ENCODE data around the gene FMOD. TPM values are rescaled to one million over a fixed set of nuclear protein-coding genes. Genes with fewer than 3 reads are reported as not detected.

Gene FMOD
- total and polyA plus RNA-seq, 2 donors (not counting 1 experiment from before 2014, with no cell fraction given): 3.3 to 9.0 TPM

DNA sequence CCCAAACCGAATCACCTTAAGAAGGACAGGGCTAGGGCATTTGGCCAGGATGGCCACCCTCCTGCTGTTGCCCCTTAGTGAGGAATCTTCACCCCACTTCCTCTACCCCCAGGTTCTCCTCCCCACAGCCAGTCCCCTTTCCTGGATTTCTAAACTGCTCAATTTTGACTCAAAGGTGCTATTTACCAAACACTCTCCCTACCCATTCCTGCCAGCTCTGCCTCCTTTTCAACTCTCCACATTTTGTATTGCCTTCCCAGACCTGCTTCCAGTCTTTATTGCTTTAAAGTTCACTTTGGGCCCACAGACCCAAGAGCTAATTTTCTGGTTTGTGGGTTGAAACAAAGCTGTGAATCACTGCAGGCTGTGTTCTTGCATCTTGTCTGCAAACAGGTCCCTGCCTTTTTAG lies 42.0 kb downstream of the FMOD start:
- H2AFZ ChIP-seq (ENCODE audit: low read length): no peak overlapping the region
- H3K36me3 ChIP-seq (ENCODE audit: control insufficient read depth, insufficient read depth, low read length): no peaks in the 10 kb centered on the region
- H3K27ac ChIP-seq (ENCODE audit: insufficient read depth, low read length): no peak overlapping the region
- peak overlapping the region in 2 of 4 experiments; percentile 11 to 95 for H3K4me3 ChIP-seq (replicated peaks in 1 of 4; ENCODE audit: control extremely low read depth in 1 of 4, insufficient read depth in 1 of 4, low read depth in 3 of 4, low read length in 4 of 4)
- peaks cover 2% of the 10 kb centered on the region for H3K4me1 ChIP-seq (ENCODE audit: control insufficient read depth, extremely low read depth, insufficient read depth, low read length)
- TF ChIP-seq EZH2 (IDR thresholded peaks at IDR 0.05; ENCODE audit: low read length, missing control alignments) (no peak), CTCF (conservative IDR thresholded peaks at IDR 0.05 in 1 of 2, IDR thresholded peaks at IDR 0.05 in 1 of 2; ENCODE audit: low read depth in 1 of 2, low read length in 2 of 2) (no peak)
- DNase-seq (ENCODE audit: low read depth in 2 of 2): no peak
- no peak overlapping the region for H3K9ac ChIP-seq (ENCODE audit: insufficient read depth, low read length)
- no peak overlapping the region for H3K4me2 ChIP-seq (ENCODE audit: extremely low read depth, insufficient read depth, low read length)
- H3K27me3 ChIP-seq (ENCODE audit: control insufficient read depth, insufficient read depth, low read length): no peaks in the 10 kb centered on the region
- no peaks in the 10 kb centered on the region for H3K79me2 ChIP-seq (ENCODE audit: control insufficient read depth, insufficient read depth, low read length)
- H3K9me3 ChIP-seq (ENCODE audit: control insufficient read depth, insufficient read depth, low read depth, low read length): no peaks in the 10 kb centered on the region
- no peaks in the 10 kb centered on the region for H4K20me1 ChIP-seq (ENCODE audit: control insufficient read depth, extremely low read depth, insufficient read depth, low read length)

DNA sequence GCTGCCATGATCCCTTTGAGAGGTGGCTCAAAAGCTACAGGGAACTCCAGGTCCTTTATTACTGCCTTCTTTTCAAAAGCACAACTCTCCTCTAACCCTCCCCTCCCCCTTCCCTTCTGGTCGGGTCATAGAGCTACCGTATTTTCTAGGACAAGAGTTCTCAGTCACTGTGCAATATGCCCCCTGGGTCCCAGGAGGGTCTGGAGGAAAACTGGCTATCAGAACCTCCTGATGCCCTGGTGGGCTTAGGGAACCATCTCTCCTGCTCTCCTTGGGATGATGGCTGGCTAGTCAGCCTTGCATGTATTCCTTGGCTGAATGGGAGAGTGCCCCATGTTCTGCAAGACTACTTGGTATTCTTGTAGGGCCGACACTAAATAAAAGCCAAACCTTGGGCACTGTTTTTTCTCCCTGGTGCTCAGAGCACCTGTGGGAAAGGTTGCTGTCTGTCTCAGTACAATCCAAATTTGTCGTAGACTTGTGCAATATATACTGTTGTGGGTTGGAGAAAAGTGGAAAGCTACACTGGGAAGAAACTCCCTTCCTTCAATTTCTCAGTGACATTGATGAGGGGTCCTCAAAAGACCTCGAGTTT lies 42.5 kb downstream of the FMOD start:
- H3K27me3 ChIP-seq (ENCODE audit: control insufficient read depth, insufficient read depth, low read length): peaks cover under 1% of the 10 kb centered on the region
- H3K4me2 ChIP-seq (ENCODE audit: extremely low read depth, insufficient read depth, low read length): no peak overlapping the region
- no peak overlapping the region for H3K27ac ChIP-seq (ENCODE audit: insufficient read depth, low read length)
- no peaks in the 10 kb centered on the region for H3K9me3 ChIP-seq (ENCODE audit: control insufficient read depth, insufficient read depth, low read depth, low read length)
- DNase-seq (ENCODE audit: low read depth in 2 of 2): no peak
- peaks cover 2% of the 10 kb centered on the region for H3K4me1 ChIP-seq (ENCODE audit: control insufficient read depth, extremely low read depth, insufficient read depth, low read length)
- H3K4me3 ChIP-seq (replicated peaks in 1 of 4; ENCODE audit: control extremely low read depth in 1 of 4, insufficient read depth in 1 of 4, low read depth in 3 of 4, low read length in 4 of 4): peak overlapping the region in 2 of 4 experiments; percentile 49 to 95
- no peak for TF ChIP-seq CTCF (conservative IDR thresholded peaks at IDR 0.05 in 1 of 2, IDR thresholded peaks at IDR 0.05 in 1 of 2; ENCODE audit: low read depth in 1 of 2, low read length in 2 of 2)
- no peak for TF ChIP-seq EZH2 (IDR thresholded peaks at IDR 0.05; ENCODE audit: low read length, missing control alignments)
- H3K36me3 ChIP-seq (ENCODE audit: control insufficient read depth, insufficient read depth, low read length): no peaks in the 10 kb centered on the region
- no peaks in the 10 kb centered on the region for H4K20me1 ChIP-seq (ENCODE audit: control insufficient read depth, extremely low read depth, insufficient read depth, low read length)
- no peak overlapping the region for H3K9ac ChIP-seq (ENCODE audit: insufficient read depth, low read length)
- H2AFZ ChIP-seq (ENCODE audit: low read length): no peak overlapping the region
- no peaks in the 10 kb centered on the region for H3K79me2 ChIP-seq (ENCODE audit: control insufficient read depth, insufficient read depth, low read length)

- H3K79me2 ChIP-seq (ENCODE audit: control insufficient read depth, insufficient read depth, low read length): no peaks in the 10 kb centered on the region
- no peak overlapping the region for H3K4me2 ChIP-seq (ENCODE audit: extremely low read depth, insufficient read depth, low read length)
- DNase-seq (ENCODE audit: low read depth in 2 of 2): no peak
- H2AFZ ChIP-seq (ENCODE audit: low read length): no peak overlapping the region
- H3K4me3 ChIP-seq (replicated peaks in 1 of 4; ENCODE audit: control extremely low read depth in 1 of 4, insufficient read depth in 1 of 4, low read depth in 3 of 4, low read length in 4 of 4): peak overlapping the region in 2 of 4 experiments; percentile 49 to 95
- H3K4me1 ChIP-seq (ENCODE audit: control insufficient read depth, extremely low read depth, insufficient read depth, low read length): peaks cover 2% of the 10 kb centered on the region
- no peak for TF ChIP-seq CTCF (conservative IDR thresholded peaks at IDR 0.05 in 1 of 2, IDR thresholded peaks at IDR 0.05 in 1 of 2; ENCODE audit: low read depth in 1 of 2, low read length in 2 of 2)
- no peak for TF ChIP-seq EZH2 (IDR thresholded peaks at IDR 0.05; ENCODE audit: low read length, missing control alignments)
- no peak overlapping the region for H3K9ac ChIP-seq (ENCODE audit: insufficient read depth, low read length)
- H4K20me1 ChIP-seq (ENCODE audit: control insufficient read depth, extremely low read depth, insufficient read depth, low read length): no peaks in the 10 kb centered on the region
- no peak overlapping the region for H3K27ac ChIP-seq (ENCODE audit: insufficient read depth, low read length)
- peaks cover 2% of the 10 kb centered on the region for H3K27me3 ChIP-seq (ENCODE audit: control insufficient read depth, insufficient read depth, low read length)
- H3K9me3 ChIP-seq (ENCODE audit: control insufficient read depth, insufficient read depth, low read depth, low read length): no peaks in the 10 kb centered on the region
- H3K36me3 ChIP-seq (ENCODE audit: control insufficient read depth, insufficient read depth, low read length): no peaks in the 10 kb centered on the region
Measured at GRCh38 chr1:203307641-203308126, 43.2 kb downstream of the FMOD start.
